HCT116 (cell line): ENCODE data around the gene GSK3A. TPM values are rescaled to one million over a fixed set of nuclear protein-coding genes. Genes with fewer than 3 reads are reported as not detected.

Experiments
- ATAC-seq: fragments of 200-7000 bp; cut with Tn5 transposase; 2 replicates; pipeline ENCODE4 v1.9.1; 2020; ENCODE audit warnings: mild to moderate bottlenecking, moderate library complexity
- BruUV-seq: library from RNA; stranded (reverse); fragments of 400-500 nt; replicated peaks from 2 replicates; lab custom pipeline; 2021; lab: Mats Ljungman, UMichigan
- CTCF ChIA-PET: fragments of 300-600 bp; sonication (Branson Sonifier 250); formaldehyde crosslinking; loops from one replicate; lab custom pipeline; 2021; ENCODE audit warnings: antibody characterized with exemption; lab: Charles Lee
- POLR2A ChIA-PET: fragments of 300-600, 350-600 bp; sonication (Branson Sonifier 250); formaldehyde crosslinking; loops from one replicate; lab custom pipeline; 2021; ENCODE audit warnings: antibody characterized with exemption; lab: Charles Lee
- RAD21 ChIA-PET, 2 experiments: fragments of 300-600 bp; sonication (Branson Sonifier 250); formaldehyde crosslinking; loops; one replicate each; lab custom pipeline; 2023; ENCODE audit warnings: low total read pairs in 2 of 2; ENCODE audit not compliant: uncharacterized antibody in 2 of 2, unreplicated experiment in 2 of 2, low non-redundant PET in 1 of 2; lab: Charles Lee
- DNase-seq: peaks from one replicate; pipeline ENCODE4 v3.0.0-alpha.2; 2010; ENCODE audit warnings: low read depth, low spot score
- H2AFZ ChIP-seq: fragments of 200-600 bp; shearing (Covaris generic), sonication (generic); 2 replicates; pipeline ENCODE4 v1.6.1; 2017; ENCODE audit warnings: low read depth, mixed run types, mixed read lengths, antibody characterized with exemption, low read length; ENCODE audit not compliant: poor library complexity, severe bottlenecking
- H3K27ac ChIP-seq: 2 replicates; pipeline ENCODE4 v1.5.1; 2012; ENCODE audit warnings: low read depth, low read length
- H3K27me3 ChIP-seq: fragments of 200-600 bp; sonication (generic); 2 replicates; pipeline ENCODE4 v1.6.1; 2016; ENCODE audit warnings: mixed run types, low read length, mixed read lengths; ENCODE audit not compliant: insufficient read depth
- H3K36me3 ChIP-seq, 2 experiments: fragments of 200-500 bp in 1 of 2; fragments of 200-600 bp in 1 of 2; sonication (Bioruptor generic) in 1 of 2; sonication (generic) in 1 of 2; 2 replicates each; pipeline versions ENCODE4 v1.5.1 to v1.6.1; 2014 to 2016; ENCODE audit warnings: low read length in 2 of 2, inconsistent platforms in 1 of 2, mixed read lengths in 1 of 2, mixed run types in 1 of 2; ENCODE audit not compliant: insufficient read depth in 2 of 2, control insufficient read depth in 1 of 2
- H3K4me1 ChIP-seq, 2 experiments: fragments of 200-600 bp in 1 of 2; sonication (generic) in 1 of 2; 2 replicates each; pipeline versions ENCODE4 v1.5.1 to v1.6.1; 2012 to 2017; ENCODE audit warnings: low read length in 2 of 2, inconsistent platforms in 1 of 2, mild to moderate bottlenecking in 1 of 2, mixed read lengths in 1 of 2, mixed run types in 1 of 2, moderate library complexity in 1 of 2; ENCODE audit not compliant: insufficient read depth in 2 of 2, control insufficient read depth in 1 of 2
- H3K4me2 ChIP-seq: fragments of 200-600 bp; sonication (generic); 2 replicates; pipeline ENCODE4 v1.6.1; 2017; ENCODE audit warnings: mixed run types, low read length, mixed read lengths
- H3K4me3 ChIP-seq, 2 experiments: fragments of 200-600 bp in 1 of 2; sonication (generic) in 1 of 2; replicated peaks in 1 of 2; 2 replicates each; pipeline ENCODE4 v1.5.1; 2011 to 2016; ENCODE audit warnings: low read length in 2 of 2, control low read depth in 1 of 2, low read depth in 1 of 2, mild to moderate bottlenecking in 1 of 2, mixed read lengths in 1 of 2, mixed run types in 1 of 2
- H3K79me2 ChIP-seq: fragments of 200-600 bp; sonication (generic); 2 replicates; pipeline ENCODE4 v1.6.1; 2017; ENCODE audit warnings: mild to moderate bottlenecking, mixed run types, low read length, moderate library complexity, mixed read lengths; ENCODE audit not compliant: insufficient read depth
- H3K9ac ChIP-seq: fragments of 200-600 bp; sonication (generic); 2 replicates; pipeline ENCODE4 v1.6.1; 2016; ENCODE audit warnings: low read length, mixed read lengths
- H3K9me2 ChIP-seq: fragments of 200-600 bp; sonication (generic), shearing (Covaris generic); 2 replicates; pipeline ENCODE4 v1.6.1; 2017; ENCODE audit warnings: mixed run types, mild to moderate bottlenecking, moderate library complexity; ENCODE audit not compliant: insufficient read depth
- H3K9me3 ChIP-seq, 2 experiments: fragments of 200-500 bp in 1 of 2; fragments of 200-600 bp in 1 of 2; sonication (Bioruptor generic) in 1 of 2; sonication (generic) in 1 of 2; 2 replicates each; pipeline ENCODE4 v1.6.1; 2014 to 2017; ENCODE audit warnings: low read length in 2 of 2, mixed read lengths in 2 of 2, inconsistent platforms in 1 of 2, low read depth in 1 of 2, mild to moderate bottlenecking in 1 of 2, mixed run types in 1 of 2, moderate library complexity in 1 of 2; ENCODE audit not compliant: control insufficient read depth in 1 of 2, insufficient read depth in 1 of 2
- H4K20me1 ChIP-seq: fragments of 200-600 bp; sonication (generic), shearing (Covaris generic); 2 replicates; pipeline ENCODE4 v1.6.1; 2017; ENCODE audit warnings: mixed run types, mild to moderate bottlenecking, moderate library complexity; ENCODE audit not compliant: insufficient read depth
- CEBPB ChIP-seq: IDR thresholded peaks from 2 replicates; pipeline ENCODE4 v1.6.1; 2012; ENCODE audit warnings: low read depth
- EGR1 ChIP-seq: IDR thresholded peaks from 2 replicates; pipeline ENCODE4 v1.6.1; 2012; ENCODE audit warnings: low read depth
- ELF1 ChIP-seq: IDR thresholded peaks from 2 replicates; pipeline ENCODE4 v1.6.1; 2012; ENCODE audit warnings: low read depth, borderline replicate concordance
- EZH2phosphoT487 ChIP-seq: fragments of 200-600 bp; IDR thresholded peaks from 2 replicates; pipeline ENCODE4 v1.6.1; 2018; ENCODE audit warnings: antibody characterized with exemption, borderline replicate concordance
- JUND ChIP-seq: IDR thresholded peaks from 2 replicates; pipeline ENCODE4 v1.6.1; 2012
- POLR2A ChIP-seq: IDR thresholded peaks from 2 replicates; pipeline ENCODE4 v1.7.0; 2011; ENCODE audit warnings: borderline replicate concordance; ENCODE audit not compliant: insufficient read depth, insufficient read length; ENCODE audit errors: extremely low read depth
- POLR2AphosphoS5 ChIP-seq: IDR thresholded peaks from 2 replicates; pipeline ENCODE4 v1.6.1; 2011; ENCODE audit warnings: mild to moderate bottlenecking, low read depth, low read length, moderate library complexity
- RAD21 ChIP-seq: IDR thresholded peaks from 2 replicates; pipeline ENCODE4 v1.6.1; 2012; ENCODE audit warnings: low read depth, mild to moderate bottlenecking
- SIN3A ChIP-seq: IDR thresholded peaks from 2 replicates; pipeline ENCODE4 v1.6.1; 2012; ENCODE audit warnings: low read depth
- SP1 ChIP-seq: IDR thresholded peaks from 2 replicates; pipeline ENCODE4 v1.6.1; 2012; ENCODE audit warnings: low read depth
- SRF ChIP-seq: IDR thresholded peaks from 2 replicates; pipeline ENCODE4 v1.6.1; 2012; ENCODE audit warnings: low read depth
- TCF7L2 ChIP-seq: IDR thresholded peaks from 2 replicates; pipeline ENCODE4 v1.7.0; 2011; ENCODE audit warnings: borderline replicate concordance, inconsistent platforms; ENCODE audit not compliant: insufficient read depth, insufficient read length; ENCODE audit errors: extremely low read depth
- YY1 ChIP-seq: IDR thresholded peaks from 2 replicates; pipeline ENCODE4 v1.6.1; 2011; ENCODE audit warnings: low read length, low read depth, moderate library complexity, mild to moderate bottlenecking; ENCODE audit not compliant: insufficient replicate concordance; ENCODE audit errors: extremely low read depth
- ZFX ChIP-seq: fragments of 450-650 bp; IDR thresholded peaks from 2 replicates; pipeline ENCODE4 v1.6.1; 2017
- ZNF274 ChIP-seq: fragments of 200-500 bp; sonication (Bioruptor generic); IDR thresholded peaks from 2 replicates; pipeline ENCODE4 v1.6.1; 2014; ENCODE audit warnings: mild to moderate bottlenecking, low read depth, low read length, inconsistent platforms
- intact Hi-C: fragments of 100-400 bp; cut with micrococcal nuclease; formaldehyde crosslinking; loops from 2 replicates; pipeline ENCODE4 v1.10.0; 2022
- total RNA-seq: library from RNA; stranded (reverse); gene quantifications from one replicate; pipeline ENCODE4 v1.2.1, GENCODE V29; 2021; ENCODE audit not compliant: unreplicated experiment
- TF ChIP-seq, protein P1 (sequence below): IDR thresholded peaks from 2 replicates; pipeline ENCODE4 v1.6.1; 2012
- TF ChIP-seq, protein P2 (sequence below): IDR thresholded peaks from 2 replicates; pipeline ENCODE4 v1.6.1; 2012
- TF ChIP-seq, protein P3 (sequence below): IDR thresholded peaks from 2 replicates; pipeline ENCODE4 v1.6.1; 2011; ENCODE audit warnings: mild to moderate bottlenecking, low read length, moderate library complexity; ENCODE audit not compliant: insufficient replicate concordance; ENCODE audit errors: extremely low read depth

The GSK3A gene
- total RNA-seq, 1 experiment from 2014 or later, result 57.2 TPM

DNA sequence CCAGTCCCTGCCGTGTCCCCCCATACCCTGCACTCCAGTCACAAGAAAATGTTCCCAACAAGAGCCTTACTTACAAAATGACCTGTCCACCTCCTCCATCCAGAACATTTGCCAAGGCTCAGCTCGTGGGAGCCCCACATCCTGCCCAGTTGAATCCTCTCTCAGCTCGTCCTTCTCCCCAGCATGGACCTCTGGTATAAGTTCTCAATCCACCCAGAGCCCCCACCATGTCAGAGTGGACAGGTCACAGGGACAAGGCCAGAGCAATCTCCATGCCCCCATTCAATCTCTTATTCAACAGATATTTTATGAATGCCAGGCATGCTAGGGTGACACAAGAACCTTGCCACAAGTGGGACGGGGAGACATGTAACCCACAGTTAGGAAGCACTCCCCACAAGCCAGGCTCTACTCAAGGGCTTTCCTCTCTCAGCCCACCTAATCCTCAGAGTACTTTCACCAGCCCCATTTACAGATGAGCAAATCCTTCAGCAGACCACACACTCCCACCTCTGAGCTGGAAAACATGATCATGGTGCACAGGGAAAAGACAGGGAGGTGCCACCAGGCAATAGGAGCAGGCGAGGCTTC is 40.0 kb downstream of the GSK3A start:
- Histone ChIP-seq H3K9me2 (no peaks in the 10 kb centered on the region), H3K36me3 (peaks cover 23 to 58% of the 10 kb centered on the region in 2 experiments), H3K27ac (no peak overlapping the region), H3K4me1 (peaks cover 1 to 43% of the 10 kb centered on the region in 2 experiments; a peak in 3 of 4 replicates), H3K9me3 (no peaks in the 10 kb centered on the region), H3K79me2 (peaks cover 80% of the 10 kb centered on the region), H2AFZ (no peak overlapping the region), H3K9ac (no peak overlapping the region), H3K4me2 (no peak overlapping the region), H3K27me3 (no peaks in the 10 kb centered on the region), H3K4me3 (no peak overlapping the region), H4K20me1 (0 out of 2 replicates have a peak, but pooled peaks cover 6% of the 10 kb centered on the region)
- DNase-seq, result no peak
- no peak for ATAC-seq
- RAD21 ChIA-PET, result no interaction called here
- POLR2A ChIA-PET, result no interaction called here
- TF ChIP-seq YY1 (no peak), SRF (no peak), ZFX (no peak), ZNF274 (no peak), POLR2A (no peak), SP1 (no peak), EZH2phosphoT487 (no peak), TCF7L2 (no peak), JUND (no peak), CEBPB (no peak), ELF1 (no peak), RAD21 (no peak), EGR1 (no peak), POLR2AphosphoS5 (no peak), SIN3A (no peak)
- TF ChIP-seq, protein P1, sequence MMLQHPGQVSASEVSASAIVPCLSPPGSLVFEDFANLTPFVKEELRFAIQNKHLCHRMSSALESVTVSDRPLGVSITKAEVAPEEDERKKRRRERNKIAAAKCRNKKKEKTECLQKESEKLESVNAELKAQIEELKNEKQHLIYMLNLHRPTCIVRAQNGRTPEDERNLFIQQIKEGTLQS, result no peak
- TF ChIP-seq, protein P2, sequence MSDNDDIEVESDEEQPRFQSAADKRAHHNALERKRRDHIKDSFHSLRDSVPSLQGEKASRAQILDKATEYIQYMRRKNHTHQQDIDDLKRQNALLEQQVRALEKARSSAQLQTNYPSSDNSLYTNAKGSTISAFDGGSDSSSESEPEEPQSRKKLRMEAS, result no peak
- TF ChIP-seq, protein P3, sequence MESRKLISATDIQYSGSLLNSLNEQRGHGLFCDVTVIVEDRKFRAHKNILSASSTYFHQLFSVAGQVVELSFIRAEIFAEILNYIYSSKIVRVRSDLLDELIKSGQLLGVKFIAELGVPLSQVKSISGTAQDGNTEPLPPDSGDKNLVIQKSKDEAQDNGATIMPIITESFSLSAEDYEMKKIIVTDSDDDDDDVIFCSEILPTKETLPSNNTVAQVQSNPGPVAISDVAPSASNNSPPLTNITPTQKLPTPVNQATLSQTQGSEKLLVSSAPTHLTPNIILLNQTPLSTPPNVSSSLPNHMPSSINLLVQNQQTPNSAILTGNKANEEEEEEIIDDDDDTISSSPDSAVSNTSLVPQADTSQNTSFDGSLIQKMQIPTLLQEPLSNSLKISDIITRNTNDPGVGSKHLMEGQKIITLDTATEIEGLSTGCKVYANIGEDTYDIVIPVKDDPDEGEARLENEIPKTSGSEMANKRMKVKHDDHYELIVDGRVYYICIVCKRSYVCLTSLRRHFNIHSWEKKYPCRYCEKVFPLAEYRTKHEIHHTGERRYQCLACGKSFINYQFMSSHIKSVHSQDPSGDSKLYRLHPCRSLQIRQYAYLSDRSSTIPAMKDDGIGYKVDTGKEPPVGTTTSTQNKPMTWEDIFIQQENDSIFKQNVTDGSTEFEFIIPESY, result no peak
- CTCF ChIA-PET, result no interaction called here
- intact Hi-C loops, result no loop called here
- BruUV-seq, result no TSS peak
